NOMO-1 (cell line): Measurements from ENCODE around the gene KRTAP9-4.
"Not testable (repeated sequence)": the region's sequence is repeated elsewhere in the genome, so short reads cannot be mapped to it uniquely, and the experiment has no call there.

Experiments
- DNase-seq, 2 experiments: peaks; one replicate each; lab custom pipeline; 2025; ENCODE audit not compliant: unreplicated experiment in 2 of 2; lab: John Stamatoyannopoulos, UW

KRTAP9-4 gene

GRCh38 chr17:41263212-41263611, 13.7 kb downstream of the KRTAP9-4 start:
- no peak for DNase-seq

- no peak for DNase-seq
Observed at GRCh38 chr17:41264599-41264998, 15.1 kb downstream of the KRTAP9-4 start.

GRCh38 chr17:41265078-41265477, 15.6 kb downstream of the KRTAP9-4 start, which contains the start of gene KRTAP9-6:
TSS of gene KRTAP9-6 (plus strand) at chr17:41265378. CDS start at chr17:41265378, 0 bp downstream.
- no peak for DNase-seq

GRCh38 chr17:41267711-41268110, 18.2 kb downstream of the KRTAP9-4 start:
- DNase-seq = peak; percentile 8 to 58

- DNase-seq = not testable (repeated sequence)
Observed at GRCh38 chr17:41271323-41271722, 21.8 kb downstream of the KRTAP9-4 start.

GRCh38 chr17:41271858-41272257, 22.4 kb downstream of the KRTAP9-4 start:
- DNase-seq = no peak

- DNase-seq = not testable (repeated sequence)
Observed at GRCh38 chr17:41275648-41276190, 26.2 kb downstream of the KRTAP9-4 start, which contains the start of gene KRTAP9-7. TSS of gene KRTAP9-7 (plus strand) at chr17:41275698. CDS start at chr17:41275698, 0 bp downstream.

GRCh38 chr17:41278176-41278955, 28.9 kb downstream of the KRTAP9-4 start:
- DNase-seq = no peak

GRCh38 chr17:41284043-41284442, 34.6 kb downstream of the KRTAP9-4 start:
- DNase-seq = no peak

- DNase-seq = peak; percentile 28 to 77
Observed at GRCh38 chr17:41284546-41284945, 35.1 kb downstream of the KRTAP9-4 start.

GRCh38 chr17:41287050-41287449, 37.6 kb downstream of the KRTAP9-4 start:
- DNase-seq = no peak

- no peak for DNase-seq
Observed at GRCh38 chr17:41294016-41294415, 44.5 kb downstream of the KRTAP9-4 start.

- DNase-seq = no peak
Observed at GRCh38 chr17:41296846-41297245, 47.4 kb downstream of the KRTAP9-4 start.

- no peak for DNase-seq
Observed at GRCh38 chr17:41298458-41299135, 49.1 kb downstream of the KRTAP9-4 start.
